MM.1S (cell line): ENCODE data around the gene EIF4G2.

Experiments used
- CTCF ChIP-seq: fragments of 300-600 bp; sonication (generic); IDR thresholded peaks from 2 replicates; pipeline ENCODE4 v1.5.1; 2016; ENCODE audit warnings: antibody characterized with exemption, low read length, mixed read lengths
- EZH2phosphoT487 ChIP-seq: fragments of 300-600 bp; sonication (generic); IDR thresholded peaks from 2 replicates; pipeline ENCODE4 v1.6.1; 2018; ENCODE audit warnings: antibody characterized with exemption, low read length

GRCh38 chr11:10838881-10839280, 30.2 kb upstream of the EIF4G2 start:
- no peak for TF ChIP-seq CTCF
- TF ChIP-seq EZH2phosphoT487 = no peak
